Esophagus squamous epithelium (tissue), 4 donors: Measurements from ENCODE around the gene CCDC7.
"Not testable (repeated sequence)": the region's sequence is repeated elsewhere in the genome, so short reads cannot be mapped to it uniquely, and the experiment has no call there.

Source experiments
- POLR2A ChIP-seq, 4 donors: fragments of 450-650 bp; IDR thresholded peaks; one replicate each; pipeline ENCODE4 v1.6.1; 2017; ENCODE audit warnings: antibody characterized with exemption in 4 of 4, mild to moderate bottlenecking in 4 of 4, moderate library complexity in 3 of 4
- TF ChIP-seq, protein P1 (sequence below), 6 experiments: fragments of 450-650 bp in 4 of 6; fragments of 200-600 bp in 2 of 6; sonication (generic) in 2 of 6; IDR thresholded peaks; one replicate each; pipeline ENCODE4 v1.5.1; 2016 to 2019; ENCODE audit warnings: antibody characterized with exemption in 6 of 6, mild to moderate bottlenecking in 4 of 6, moderate library complexity in 4 of 6

DNA sequence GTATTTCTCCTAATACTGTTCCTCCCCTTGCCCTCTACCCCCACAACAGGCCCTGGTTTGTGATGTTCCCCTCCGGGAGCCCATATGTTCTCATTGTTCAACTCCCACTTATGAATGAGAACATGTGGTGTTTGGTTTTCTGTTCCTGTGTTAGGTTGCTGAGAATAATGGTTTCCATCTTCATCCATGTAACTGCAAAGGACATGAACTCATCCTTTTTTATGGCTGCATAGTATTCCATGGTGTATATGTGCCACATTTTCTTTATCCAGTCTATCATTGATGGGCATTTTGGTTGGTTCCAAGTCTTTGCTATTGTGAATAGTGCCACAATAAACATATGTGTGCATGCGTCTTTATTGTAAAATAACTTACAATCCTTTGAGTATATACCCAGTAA is 164.6 kb downstream of the CCDC7 start:
- TF ChIP-seq, protein P1, sequence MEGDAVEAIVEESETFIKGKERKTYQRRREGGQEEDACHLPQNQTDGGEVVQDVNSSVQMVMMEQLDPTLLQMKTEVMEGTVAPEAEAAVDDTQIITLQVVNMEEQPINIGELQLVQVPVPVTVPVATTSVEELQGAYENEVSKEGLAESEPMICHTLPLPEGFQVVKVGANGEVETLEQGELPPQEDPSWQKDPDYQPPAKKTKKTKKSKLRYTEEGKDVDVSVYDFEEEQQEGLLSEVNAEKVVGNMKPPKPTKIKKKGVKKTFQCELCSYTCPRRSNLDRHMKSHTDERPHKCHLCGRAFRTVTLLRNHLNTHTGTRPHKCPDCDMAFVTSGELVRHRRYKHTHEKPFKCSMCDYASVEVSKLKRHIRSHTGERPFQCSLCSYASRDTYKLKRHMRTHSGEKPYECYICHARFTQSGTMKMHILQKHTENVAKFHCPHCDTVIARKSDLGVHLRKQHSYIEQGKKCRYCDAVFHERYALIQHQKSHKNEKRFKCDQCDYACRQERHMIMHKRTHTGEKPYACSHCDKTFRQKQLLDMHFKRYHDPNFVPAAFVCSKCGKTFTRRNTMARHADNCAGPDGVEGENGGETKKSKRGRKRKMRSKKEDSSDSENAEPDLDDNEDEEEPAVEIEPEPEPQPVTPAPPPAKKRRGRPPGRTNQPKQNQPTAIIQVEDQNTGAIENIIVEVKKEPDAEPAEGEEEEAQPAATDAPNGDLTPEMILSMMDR (IDR thresholded peaks at IDR 0.05): not testable (repeated sequence)
- TF ChIP-seq POLR2A (IDR thresholded peaks at IDR 0.05): not testable (repeated sequence)
